ENCODE results near the gene GALNT2. TPM values are rescaled to one million over a fixed set of nuclear protein-coding genes. Genes with fewer than 3 reads are reported as not detected.

GALNT2 gene
- total and polyA plus RNA-seq, 7 donors: 8.4 to 43.8 (median 37.1) TPM

GRCh38 chr1:230050973-230051735, 15.9 kb upstream of the GALNT2 start:
- Histone ChIP-seq H3K4me3 (no peak overlapping the region), H3K36me3 (no peaks in the 10 kb centered on the region), H3K9me3 (no peaks in the 10 kb centered on the region), H3K27ac (no peak overlapping the region), H3K4me1 (no peaks in the 10 kb centered on the region), H3K27me3 (no peaks in the 10 kb centered on the region)
- TF ChIP-seq POLR2AphosphoS5 (IDR thresholded peaks at IDR 0.05) (no peak), POLR2A (IDR thresholded peaks at IDR 0.05) (no peak), EP300 (IDR thresholded peaks at IDR 0.05) (no peak), CTCF (IDR thresholded peaks at IDR 0.05) (no peak)
- intact Hi-C loops (cut with DNase I): no loop called here
- DNase-seq: no peak
- 71 to 86% methylated on average over 7 of the region's 7 CpGs for WGBS, 2 donors

- Histone ChIP-seq H3K36me3 (no peaks in the 10 kb centered on the region), H3K27ac (no peak overlapping the region), H3K4me1 (no peaks in the 10 kb centered on the region), H3K27me3 (no peaks in the 10 kb centered on the region), H3K4me3 (no peak overlapping the region), H3K9me3 (no peaks in the 10 kb centered on the region)
- 91 to 96% methylated on average over 2 of the region's 2 CpGs for WGBS, 2 donors
- intact Hi-C loops (cut with DNase I): no loop called here
- TF ChIP-seq POLR2A (IDR thresholded peaks at IDR 0.05): no peak
- no peak for TF ChIP-seq EP300 (IDR thresholded peaks at IDR 0.05)
- no peak for DNase-seq
These were observed 15.0 kb upstream of the GALNT2 start for GRCh38 chr1:230052018-230052417.

GRCh38 chr1:230052665-230053064, 14.4 kb upstream of the GALNT2 start:
- Histone ChIP-seq H3K4me3 (no peak overlapping the region), H3K4me1 (no peaks in the 10 kb centered on the region), H3K27me3 (no peaks in the 10 kb centered on the region), H3K36me3 (no peaks in the 10 kb centered on the region), H3K27ac (no peak overlapping the region), H3K9me3 (no peaks in the 10 kb centered on the region)
- WGBS, 2 donors: 83 to 92% methylated on average over 5 of the region's 5 CpGs
- no peak for DNase-seq
- TF ChIP-seq EP300 (IDR thresholded peaks at IDR 0.05) (no peak), CTCF (IDR thresholded peaks at IDR 0.05) (no peak), POLR2AphosphoS5 (IDR thresholded peaks at IDR 0.05) (no peak), POLR2A (IDR thresholded peaks at IDR 0.05) (no peak)
- intact Hi-C loops (cut with DNase I): no loop called here

- TF ChIP-seq EP300 (IDR thresholded peaks at IDR 0.05) (no peak), POLR2A (IDR thresholded peaks at IDR 0.05) (no peak), CTCF (IDR thresholded peaks at IDR 0.05) (no peak), POLR2AphosphoS5 (IDR thresholded peaks at IDR 0.05) (no peak)
- WGBS, 2 donors: 85 to 86% methylated on average over 8 of the region's 8 CpGs
- Histone ChIP-seq H3K27me3 (no peaks in the 10 kb centered on the region), H3K27ac (no peak overlapping the region), H3K36me3 (no peaks in the 10 kb centered on the region), H3K4me3 (no peak overlapping the region), H3K9me3 (no peaks in the 10 kb centered on the region), H3K4me1 (no peaks in the 10 kb centered on the region)
- no peak for DNase-seq
- intact Hi-C loops (cut with DNase I): no loop called here
These were observed 12.8 kb upstream of the GALNT2 start for GRCh38 chr1:230054092-230054749.

GRCh38 chr1:230056098-230056497, 10.9 kb upstream of the GALNT2 start:
- TF ChIP-seq POLR2AphosphoS5 (IDR thresholded peaks at IDR 0.05) (no peak), CTCF (IDR thresholded peaks at IDR 0.05) (no peak), EP300 (IDR thresholded peaks at IDR 0.05) (no peak), POLR2A (IDR thresholded peaks at IDR 0.05) (no peak)
- Histone ChIP-seq H3K4me3 (no peak overlapping the region), H3K36me3 (no peaks in the 10 kb centered on the region), H3K27me3 (no peaks in the 10 kb centered on the region), H3K9me3 (no peaks in the 10 kb centered on the region), H3K27ac (no peak overlapping the region), H3K4me1 (no peaks in the 10 kb centered on the region)
- DNase-seq: no peak
- WGBS, 2 donors: 91 to 92% methylated on average over 1 of the region's 1 CpG
- intact Hi-C loops (cut with DNase I): no loop called here
